Ecto neural progenitor cell (in vitro differentiated cells): ENCODE results near the gene RSPH1.

Source experiments
- DNase-seq: peaks from one replicate; pipeline ENCODE4 v3.0.0-alpha.2; 2018; ENCODE audit warnings: low spot score

RSPH1 gene

DNA sequence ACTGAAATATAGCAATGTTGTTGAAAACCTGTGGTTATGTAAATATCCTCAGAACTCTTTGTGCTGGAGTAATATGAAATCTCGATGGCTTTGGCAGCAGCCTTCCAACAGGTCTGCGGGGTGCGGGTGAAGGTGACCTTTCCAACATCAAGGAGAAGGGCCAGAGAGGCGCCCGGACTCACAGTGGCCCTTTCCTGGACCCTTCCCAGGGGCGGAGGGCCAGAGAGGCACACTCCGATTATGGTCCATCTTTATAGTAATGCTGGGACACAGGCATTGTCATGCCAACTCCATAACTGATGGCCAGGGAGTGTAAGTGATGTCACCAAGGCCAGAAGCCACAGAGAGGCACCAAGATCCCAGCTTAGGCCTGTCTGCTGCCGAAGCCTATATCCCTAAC lies 35.7 kb upstream of the RSPH1 start:
- DNase-seq, result no peak

DNA sequence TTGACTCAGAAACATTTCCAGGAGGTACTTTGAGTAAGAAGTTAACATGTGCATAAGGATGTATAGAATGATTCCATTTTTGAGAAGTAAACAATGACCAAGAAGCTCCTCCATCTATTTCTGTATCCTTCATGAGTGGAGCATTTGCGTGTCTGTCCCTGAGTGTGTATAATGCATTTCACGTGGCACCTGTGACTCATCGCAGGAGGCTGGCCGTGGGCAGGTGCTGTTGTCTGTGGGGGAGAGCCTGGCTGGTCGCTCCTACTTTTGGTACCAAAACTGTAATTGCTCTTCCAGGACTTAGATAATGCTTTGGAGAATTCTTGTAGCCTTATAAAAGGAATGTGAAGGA lies 34.1 kb upstream of the RSPH1 start:
- no peak for DNase-seq

DNA sequence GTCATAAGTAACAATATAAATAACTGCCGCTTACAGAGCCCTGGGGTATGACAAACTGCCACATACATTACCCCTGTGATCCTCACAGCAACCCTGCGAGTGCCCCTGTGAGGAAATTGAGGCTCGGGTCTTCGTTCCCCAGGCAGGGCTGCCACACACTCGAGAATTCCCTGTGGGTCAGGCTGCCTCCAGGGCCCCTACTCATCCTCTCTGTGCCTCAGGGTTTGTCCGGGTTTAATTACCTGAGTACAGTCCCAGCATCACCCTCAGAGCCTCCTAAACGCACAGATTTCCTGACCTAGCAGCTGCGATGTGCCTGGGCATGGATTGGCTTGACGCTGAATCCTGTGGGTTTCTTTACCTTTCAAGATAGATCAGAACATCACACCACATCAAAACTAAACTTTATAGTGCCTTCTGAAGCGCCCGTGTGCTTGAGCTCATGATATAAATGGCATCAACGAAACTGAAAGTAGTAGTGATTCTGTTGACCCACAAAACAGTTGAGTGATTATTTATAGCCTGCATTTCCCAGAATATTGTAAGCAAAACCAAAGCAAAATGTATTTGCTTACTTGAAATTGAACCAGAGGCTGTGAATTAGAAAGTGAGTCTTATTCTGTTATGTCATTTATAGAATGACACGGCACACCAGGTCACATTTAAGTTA lies 31.6 kb upstream of the RSPH1 start:
- DNase-seq, result no peak

DNA sequence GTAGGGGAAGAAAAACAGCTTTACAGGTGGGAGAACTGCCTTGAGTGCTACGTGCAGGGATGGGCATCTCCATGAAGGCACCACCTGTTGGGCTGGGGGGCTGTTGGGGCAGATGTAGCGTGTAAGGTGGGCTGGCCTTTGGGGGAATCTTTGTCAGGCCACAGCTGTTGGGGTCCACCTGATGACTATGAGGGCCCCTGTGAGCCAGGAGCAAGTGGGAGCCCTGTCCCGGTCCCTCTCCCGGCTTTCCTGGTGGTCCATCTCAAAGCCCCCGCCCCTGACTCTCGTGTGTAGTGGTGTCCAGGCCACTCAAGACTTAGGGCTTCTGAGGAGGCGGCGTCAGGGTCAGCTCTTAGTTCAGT lies 31.1 kb upstream of the RSPH1 start:
- DNase-seq, result no peak

DNA sequence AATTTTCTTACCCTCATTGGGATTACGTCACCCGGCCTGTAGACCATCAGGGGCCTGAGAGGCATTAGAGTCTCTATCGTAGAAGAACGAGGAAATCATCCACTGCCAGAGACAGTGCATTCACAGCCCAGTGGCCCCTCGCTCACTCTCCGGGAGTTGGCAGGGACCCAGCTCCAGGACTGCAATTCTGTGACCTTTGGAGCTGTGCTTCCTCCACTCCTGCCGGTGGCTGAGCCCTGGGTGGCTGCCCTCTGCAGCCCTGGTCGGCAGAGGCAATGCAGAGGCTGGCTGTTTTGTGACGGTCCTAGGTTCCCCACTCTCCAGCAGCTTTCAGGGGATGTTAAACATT lies 30.3 kb upstream of the RSPH1 start:
- no peak for DNase-seq

DNA sequence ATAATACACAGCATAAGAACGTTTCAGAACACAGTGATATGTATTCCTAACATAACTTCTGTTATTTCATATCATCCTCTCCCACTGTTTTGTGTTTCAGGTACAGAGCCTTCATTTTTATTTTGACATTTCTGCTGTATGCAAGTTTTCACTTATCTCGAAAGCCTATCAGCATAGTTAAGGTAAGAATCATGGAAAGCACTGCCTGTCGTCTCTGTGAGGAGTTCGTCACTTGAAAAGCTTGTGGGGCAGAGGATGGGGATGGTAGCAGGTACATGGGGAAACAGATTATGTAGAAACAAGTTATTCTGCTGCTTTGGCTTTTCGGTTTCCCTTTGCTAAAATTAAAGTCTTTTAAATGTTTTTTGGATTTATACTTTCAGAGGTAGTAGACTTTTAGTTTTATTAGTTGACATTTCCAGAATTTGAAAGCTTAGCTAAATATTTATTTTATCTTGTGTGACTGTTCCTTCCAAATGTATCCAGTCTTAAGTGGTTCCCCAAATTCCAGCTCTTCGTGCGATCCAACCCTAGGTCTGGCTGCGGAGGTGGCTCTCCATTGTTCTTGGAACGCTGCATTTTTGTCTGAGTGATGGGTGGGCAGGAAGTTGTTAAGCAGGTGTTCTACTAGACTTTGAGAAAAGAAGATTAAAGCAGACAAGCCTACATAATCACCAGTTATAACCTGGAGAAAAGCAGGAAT lies 29.8 kb upstream of the RSPH1 start:
- DNase-seq, result no peak

DNA sequence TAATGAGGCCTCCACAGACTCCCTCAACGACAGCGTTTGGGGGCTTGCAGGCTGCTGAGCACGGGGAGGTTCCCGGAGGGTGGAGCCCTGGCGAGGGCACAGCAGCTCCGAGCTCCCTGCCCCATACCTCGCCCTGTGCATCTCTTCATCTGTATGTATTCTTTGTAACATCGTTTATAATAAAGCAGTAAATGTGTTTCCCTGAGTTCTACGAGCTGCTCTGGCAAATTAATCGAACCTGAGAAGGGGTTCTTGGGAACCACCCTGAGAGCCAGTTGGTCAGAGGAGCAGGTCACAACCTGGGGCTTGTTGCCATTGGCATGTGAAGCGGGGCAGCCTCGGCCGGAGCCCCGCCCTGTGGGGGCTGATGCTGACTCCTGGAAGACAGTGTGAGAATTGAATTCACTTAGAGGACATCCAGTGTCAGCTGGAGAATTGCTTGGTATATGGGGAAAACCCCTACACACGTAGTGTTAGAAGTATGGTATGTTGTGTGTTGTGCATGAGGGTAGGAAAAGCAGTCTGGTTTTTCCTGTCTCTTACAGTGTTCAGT lies 29.1 kb upstream of the RSPH1 start:
- no peak for DNase-seq

DNA sequence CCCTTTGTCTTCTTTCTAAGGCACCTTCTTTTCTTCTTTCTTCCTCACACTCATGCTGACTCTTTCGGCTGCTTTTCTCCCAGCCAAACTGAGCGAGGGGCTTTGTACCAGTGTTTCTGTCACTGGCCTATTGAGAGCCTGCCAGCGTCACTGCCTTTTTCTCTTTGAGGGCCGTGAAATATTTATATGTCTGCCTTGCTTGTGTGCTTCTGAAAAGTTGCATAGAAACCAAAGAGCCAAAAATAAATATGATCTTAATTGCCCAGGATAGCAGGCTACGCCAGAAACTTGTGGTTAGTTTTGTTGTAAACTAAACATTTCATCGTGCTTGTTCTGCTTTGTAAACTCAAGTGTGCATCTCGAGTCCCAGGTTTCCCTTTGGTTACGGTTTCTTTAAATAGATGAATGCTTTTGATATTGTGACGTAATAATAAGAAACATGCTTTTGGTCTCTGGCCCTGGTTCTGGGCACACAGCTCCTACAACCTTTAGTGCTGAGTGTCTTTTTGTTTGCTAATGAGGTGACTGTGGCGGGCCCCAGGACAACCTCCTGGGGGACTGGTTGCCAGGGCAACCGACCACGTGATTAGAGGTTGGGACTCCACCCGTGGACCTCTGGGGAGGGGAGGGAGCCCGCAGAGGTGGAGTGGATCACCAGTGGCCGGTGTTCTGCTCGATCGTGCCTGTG lies 28.5 kb upstream of the RSPH1 start:
- peak; percentile 69 for DNase-seq

DNA sequence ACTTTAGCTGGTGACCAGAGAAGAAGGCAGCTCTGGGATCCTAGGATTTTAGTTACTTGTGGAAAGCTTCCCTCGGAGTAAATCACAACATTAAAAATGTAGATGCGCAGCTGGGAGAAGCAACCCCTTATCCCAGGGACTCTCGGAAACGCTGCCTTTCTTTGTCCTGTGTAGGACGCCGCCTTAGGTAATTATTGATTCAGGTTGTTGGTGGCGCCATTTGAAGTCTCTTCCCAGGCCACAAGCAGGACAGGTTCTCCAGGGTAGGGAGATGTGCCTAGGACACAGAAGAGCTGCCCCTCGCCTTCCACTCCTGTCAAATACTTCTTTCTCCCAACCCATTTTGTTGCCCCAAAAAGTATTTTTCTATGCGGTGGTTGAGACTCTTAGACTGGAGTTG lies 27.9 kb upstream of the RSPH1 start:
- no peak for DNase-seq

DNA sequence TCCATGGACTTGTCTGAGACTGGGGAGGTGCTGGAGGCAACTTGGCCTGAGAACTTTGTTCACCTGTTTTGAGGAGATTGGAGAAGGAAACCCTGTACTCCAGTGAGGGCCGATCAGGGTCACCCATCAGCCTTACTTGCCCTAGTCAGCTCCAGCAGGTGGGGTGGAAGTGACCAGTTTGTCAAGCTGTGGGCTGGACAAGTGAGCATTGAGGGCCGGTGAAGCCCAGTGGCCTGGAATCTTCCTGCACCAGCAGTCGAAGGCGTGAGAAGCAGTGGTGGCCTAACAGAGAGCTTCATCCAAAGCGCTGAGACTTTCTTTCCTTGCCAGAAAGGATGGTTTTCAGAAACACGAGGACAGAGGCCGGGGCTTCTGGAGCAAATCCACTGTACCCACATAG lies 27.2 kb upstream of the RSPH1 start:
- no peak for DNase-seq

DNA sequence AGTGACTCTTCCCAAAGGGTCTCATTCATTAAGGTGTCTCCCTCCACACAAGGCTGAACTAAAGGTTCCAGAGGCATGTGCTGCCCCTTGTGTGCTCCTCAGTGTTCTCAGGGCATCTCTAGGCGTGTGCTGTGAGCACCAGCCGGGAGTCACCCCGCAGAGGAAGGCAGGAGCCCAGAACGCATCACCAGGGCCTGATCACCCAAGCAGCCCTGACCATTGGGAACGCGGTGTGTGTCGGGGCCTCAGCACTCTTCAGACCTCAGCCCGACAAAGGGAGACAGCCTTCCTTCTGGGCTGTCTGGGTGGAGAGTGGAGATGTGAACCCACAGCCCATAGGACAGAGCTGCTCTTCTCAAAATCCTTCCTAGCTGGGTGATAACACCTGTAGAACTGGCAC lies 26.7 kb upstream of the RSPH1 start:
- DNase-seq, result no peak

DNA sequence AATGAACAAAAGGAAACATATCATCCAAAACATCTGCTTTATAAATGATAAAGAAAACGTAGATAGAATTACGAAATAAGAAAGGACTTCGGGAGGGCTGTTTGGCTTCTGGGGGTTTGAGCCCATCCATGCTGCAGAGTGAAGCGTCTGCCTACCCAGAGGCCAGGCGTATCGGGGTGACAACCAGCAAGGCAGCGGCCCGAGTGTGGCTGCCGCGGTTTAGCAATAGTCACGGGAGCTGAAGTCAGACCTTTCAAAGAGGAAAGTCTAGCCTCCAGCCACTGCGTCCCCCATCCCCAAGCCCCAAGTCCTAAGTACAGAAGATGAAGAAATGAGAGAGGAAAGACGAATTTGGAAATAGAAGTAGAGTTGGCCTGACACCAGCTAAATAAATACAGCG lies 26.2 kb upstream of the RSPH1 start:
- no peak for DNase-seq

DNA sequence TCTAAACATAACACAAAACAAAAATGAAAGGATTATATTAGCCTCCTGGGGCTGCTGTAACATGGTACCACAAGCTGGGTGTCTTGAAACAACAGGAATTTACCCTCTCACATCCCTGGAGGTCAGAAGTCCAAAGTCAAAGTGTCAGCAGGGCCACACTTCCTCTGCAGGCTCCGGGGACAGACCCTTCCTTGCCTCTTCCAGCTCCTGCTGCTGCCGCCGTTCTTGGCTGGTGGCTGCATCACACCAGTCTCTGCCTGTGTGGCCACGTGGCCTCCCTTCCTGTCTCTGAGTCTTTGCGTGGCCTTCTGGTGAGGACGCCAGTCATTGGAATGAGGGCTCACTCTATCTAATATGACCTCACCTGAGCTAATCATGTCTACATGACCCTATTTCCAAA lies 25.8 kb upstream of the RSPH1 start:
- no peak for DNase-seq

DNA sequence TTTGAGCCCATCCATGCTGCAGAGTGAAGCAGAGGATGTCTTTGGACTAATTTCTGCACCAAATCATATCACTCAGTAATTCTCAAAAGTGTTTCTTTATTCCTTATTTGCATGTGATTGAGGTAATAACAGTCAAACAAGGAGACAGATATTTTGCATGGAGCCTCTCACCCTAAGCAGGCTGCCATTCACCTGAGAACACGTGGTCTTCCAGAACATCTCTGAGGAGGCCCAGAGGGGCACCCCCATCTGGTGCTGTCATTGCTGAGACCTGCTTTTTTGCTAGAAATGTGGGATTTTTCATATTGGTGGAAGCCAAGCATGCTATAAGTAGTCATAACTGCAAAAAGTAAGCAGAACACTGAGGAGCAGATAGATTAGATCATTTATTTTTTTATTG lies 25.4 kb upstream of the RSPH1 start:
- no peak for DNase-seq

DNA sequence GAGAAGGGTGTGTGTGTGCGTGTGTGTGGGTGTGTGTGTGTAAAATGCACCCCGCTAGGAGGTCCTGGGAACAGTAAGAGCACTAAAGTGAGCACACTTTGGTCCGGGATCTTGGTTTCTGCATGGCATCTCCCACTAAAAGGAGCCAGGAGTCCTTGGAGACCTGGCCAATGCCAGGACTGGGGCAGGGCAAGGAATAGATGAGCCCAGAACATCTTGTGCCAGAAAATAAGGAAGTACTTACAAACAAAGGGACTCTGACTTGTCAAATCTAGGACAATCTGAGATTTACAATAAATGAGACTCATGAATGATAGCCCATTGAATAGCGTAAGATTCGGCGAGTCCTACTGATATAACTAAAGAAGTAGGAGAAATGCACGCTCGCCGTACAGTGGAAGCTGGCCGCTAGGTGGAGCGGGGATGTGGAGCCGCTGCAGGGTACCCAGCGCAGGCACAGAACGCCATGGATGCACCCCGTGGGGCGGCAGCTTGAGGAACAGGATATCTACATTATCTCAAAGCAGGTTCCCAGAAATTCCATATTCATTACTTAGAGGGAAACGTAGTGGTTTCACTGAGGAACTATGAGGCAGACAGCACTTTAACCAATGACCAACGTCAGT lies 24.7 kb upstream of the RSPH1 start:
- peak; percentile 70 for DNase-seq

DNA sequence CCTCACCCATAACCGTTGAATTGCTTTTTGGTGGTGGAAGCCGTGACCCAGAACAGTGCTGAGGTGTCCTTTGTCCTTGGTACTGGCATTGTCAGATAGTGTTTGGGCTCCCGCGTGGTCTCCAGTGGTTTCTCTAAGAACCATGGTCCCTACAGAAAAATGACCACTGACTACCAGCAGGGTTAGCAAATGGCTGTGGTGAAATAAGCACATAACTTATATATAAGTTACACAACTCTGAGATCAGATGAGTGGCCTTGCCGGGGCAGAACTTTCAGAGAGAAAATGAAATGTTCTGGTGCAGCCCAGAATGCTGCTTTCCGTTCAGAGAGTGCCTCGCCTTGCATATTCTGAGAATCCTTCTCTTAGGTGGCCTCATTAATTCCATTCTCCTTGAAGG lies 22.6 kb upstream of the RSPH1 start:
- no peak for DNase-seq

DNA sequence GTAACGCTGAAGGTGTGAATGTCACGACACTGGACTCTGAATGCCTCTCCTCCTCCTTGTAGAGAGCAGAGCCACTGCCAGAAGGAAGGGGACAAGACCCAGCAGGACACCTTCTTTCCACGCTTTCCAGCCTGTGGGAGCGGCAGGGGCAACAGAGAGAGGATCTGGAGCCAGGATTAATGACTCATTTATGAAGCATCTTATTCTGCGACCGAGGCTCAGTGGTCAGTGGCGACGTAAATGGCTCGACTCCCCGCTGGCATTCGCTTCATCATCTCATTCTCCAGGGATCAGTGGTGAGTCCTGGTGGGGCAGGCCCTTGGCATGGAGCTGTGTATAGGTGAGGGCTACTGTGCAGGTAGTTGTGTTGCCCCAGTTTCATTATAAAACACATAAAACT lies 22.2 kb upstream of the RSPH1 start:
- no peak for DNase-seq

DNA sequence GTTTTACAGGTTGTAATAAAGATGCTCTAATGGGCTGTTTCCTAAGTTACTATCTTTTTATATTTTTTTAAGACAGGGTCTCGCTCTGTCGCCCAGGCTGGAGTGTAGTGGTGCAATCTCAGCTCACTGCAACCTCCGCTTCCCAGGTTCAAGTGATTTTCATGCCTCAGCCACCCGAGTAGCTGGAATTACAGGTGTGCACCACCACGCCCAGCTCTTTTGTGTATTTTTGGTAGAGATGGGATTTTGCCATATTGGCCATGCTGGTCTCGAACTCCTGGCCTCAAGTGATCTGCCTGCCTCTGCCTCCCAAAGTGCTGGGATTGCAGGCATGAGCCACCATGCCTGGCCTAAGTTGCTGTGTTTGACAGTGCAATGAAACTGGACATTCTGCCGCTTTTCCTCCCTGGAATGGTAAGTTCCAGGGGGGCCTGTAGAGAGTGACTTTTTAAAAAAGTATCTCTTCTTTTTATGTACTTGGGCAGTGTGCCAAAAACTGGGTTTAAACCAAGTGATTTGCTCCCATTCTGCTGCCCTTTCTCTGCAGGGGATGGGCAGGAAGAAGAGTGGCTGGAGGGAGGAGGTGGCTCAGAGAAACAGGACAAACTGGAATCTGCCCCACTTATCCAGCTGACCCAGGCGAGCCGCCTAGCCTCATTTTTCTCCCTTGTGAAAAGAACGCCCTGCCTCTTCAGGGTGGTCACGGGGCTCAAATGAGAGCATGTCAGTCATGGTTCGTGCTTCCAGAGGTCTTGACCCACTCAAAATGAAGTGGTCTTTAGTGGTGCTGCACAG lies 19.9 kb upstream of the RSPH1 start:
- DNase-seq, result no peak

DNA sequence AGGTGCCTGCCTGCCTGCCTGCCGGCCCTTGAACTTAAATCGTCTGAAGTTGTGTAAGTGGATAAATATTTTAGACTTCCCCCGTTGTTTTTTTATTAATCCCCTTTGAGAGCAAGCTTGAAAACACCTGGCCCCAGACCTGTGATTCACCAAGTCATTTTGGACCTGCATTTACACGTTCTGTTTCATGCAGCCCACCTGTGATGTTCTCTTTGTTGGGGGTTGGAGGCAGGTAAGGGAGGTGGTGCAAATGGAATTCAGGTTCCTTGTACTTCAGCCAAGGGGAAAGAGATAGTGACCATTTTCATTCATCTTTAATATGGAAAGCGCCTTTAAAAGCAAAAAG lies 18.8 kb upstream of the RSPH1 start:
- DNase-seq, result no peak

DNA sequence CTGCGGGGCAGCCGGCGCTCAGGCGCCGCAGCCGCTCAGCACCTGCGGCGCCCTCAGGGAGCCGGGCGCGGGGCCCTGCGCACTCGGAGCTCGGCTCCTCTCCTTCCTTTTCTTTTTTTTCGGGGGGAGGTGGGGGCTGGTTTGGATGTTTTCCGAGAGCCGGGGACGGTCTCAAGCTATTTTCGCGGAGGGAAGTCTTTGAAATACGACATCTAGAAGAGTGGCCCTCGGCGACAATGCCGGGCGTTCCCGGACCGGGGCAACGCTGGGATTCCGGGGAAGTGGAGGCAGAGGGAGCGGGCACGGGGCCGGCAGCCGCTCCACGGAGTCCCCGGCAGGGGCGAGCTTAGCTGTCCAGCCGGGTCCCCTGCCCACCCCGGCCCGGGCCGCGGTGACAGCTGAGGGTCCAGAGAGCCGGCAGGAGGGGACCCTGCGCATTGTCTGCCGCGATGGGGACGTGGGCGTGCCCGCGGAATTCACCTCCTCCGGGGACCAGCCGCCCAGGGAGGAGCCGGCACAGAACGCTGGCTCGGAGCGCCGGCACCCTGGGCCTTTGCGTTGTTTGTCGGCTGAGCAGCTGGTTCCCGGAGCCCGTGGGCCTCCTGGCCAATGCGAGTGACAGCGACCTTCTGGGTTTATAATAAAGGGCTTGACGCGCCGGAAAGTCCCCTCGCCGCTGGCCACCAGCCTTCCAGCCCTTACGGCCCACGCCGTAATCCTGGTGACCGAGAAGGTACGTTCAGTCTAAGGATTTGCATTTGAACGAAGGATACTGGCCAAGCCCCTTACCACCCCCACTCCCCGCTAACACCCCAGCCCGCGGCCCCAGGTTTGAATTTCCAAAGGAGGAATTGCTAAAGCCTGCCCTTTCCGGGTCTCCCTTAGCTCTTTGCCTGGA lies 18.2 kb upstream of the RSPH1 start:
- DNase-seq, result peak; percentile 69
